GM18508 (cell line): ENCODE results near the gene GNLY.

Experiments
- ATAC-seq: cut with Tn5 transposase; IDR thresholded peaks from one replicate; pipeline ENCODE4 v1.9.1; 2021; ENCODE audit warnings: moderate number of reproducible peaks; ENCODE audit not compliant: insufficient read depth, unreplicated experiment

Gene GNLY

DNA sequence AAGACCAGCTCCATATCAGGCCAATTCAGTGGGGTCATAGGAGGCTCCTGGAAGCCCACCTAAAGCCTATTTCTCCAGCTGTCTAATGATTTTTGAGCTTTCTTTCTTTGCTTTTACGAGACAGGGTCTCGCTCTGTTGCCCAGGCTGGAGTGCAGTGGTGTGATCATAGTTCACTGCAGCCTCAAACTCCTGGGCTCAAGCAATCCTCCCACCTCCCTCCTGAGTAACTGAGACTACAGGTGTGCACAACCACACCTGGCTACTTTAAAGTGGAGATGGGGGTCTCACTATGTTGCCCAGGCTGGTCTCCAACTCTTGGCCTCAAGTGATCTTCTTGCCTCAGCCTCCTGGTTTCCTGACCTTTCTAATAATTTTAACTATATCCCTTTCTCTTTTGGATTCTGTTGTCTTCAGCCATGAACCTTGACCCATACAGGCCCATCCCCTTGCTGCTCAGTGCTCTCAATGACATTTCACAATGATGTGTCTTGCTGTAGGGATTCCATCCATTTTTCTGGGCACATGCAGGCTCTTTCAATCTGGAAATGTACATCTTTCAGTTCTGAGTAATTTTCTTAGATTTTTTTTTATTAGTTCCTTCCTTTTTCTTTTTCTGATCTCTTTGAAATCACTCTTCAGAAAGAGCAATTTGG lies 29.7 kb downstream of the GNLY start:
- ATAC-seq, result no peak

DNA sequence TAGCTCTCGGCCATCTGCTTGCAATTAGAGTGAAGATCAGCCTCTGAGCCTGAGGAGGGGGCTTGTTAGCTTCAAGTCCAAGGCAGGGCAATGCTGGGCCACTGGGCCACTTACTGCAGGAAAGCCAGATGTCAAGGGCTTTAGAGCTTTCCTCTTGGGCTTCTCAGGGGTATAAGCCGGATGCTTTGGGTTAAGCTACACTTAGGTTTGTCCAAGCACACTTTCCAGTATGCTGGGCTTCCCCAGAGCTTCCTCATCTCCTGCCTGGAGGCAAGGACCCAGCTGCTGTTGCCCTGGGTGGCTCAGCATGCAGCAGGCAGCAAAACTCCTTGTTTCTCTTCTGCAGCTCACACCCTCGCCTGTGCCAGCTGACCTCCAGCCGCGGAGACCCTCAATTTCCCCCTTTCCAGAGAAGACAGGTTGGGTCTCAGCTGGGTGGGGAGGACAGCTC lies 30.6 kb downstream of the GNLY start:
- no peak for ATAC-seq

DNA sequence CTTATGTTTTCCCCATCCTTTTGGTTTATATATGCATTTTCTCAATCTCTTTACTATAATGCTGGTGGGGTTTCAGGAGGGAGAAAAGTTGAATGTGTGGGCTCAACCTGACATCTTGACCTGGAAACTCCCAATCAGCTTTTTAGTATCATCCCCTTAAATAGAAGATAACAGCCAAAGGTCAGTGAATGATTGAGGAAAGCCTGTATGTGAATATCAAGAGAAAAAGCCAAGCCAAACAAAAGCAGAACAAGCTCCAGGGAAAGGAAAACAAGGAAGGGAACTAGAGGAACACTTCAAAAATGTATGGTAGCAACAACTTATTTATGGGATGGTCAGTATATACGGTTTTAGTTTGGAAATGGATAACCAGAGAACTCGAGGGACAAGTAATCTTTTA lies 31.3 kb downstream of the GNLY start:
- no peak for ATAC-seq

DNA sequence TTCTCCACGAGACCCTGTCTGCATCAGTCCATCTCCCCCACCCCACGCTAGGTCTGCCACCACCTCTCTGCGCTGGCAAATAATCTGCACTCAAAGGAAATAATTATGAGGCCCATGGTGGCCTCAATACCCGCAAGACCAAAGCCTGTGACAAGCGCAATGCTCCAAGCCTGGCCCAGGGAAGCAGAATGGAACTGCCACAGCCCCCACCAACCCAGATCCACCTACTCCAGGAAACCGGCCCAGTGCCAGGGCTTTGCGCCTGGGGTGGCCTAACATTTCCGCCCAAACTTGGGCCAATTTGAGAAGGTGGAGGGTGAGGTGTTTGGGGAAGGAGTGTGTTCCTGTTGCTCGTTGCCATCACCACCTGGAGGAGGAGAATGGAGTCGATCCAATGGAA lies 33.6 kb downstream of the GNLY start:
- no peak for ATAC-seq

DNA sequence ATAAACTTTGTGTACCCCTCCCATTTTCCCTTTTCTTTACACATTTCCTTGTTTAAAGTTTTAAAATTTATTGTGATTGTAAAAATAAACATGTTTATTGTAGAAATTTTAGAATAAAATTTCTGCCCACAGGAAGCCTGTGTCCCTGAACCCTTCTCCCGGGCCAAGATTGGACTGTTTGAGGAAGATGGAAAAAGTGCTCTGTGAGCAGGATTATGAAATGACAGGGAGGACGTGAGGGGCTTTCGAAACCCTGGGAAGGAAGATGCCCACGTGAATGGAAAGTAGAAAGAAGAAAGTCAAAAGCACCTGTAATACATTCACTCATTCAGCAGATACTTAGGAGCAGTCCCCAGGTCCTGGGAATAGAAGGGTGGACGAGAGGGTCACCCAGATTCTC lies 34.2 kb downstream of the GNLY start:
- no peak for ATAC-seq

DNA sequence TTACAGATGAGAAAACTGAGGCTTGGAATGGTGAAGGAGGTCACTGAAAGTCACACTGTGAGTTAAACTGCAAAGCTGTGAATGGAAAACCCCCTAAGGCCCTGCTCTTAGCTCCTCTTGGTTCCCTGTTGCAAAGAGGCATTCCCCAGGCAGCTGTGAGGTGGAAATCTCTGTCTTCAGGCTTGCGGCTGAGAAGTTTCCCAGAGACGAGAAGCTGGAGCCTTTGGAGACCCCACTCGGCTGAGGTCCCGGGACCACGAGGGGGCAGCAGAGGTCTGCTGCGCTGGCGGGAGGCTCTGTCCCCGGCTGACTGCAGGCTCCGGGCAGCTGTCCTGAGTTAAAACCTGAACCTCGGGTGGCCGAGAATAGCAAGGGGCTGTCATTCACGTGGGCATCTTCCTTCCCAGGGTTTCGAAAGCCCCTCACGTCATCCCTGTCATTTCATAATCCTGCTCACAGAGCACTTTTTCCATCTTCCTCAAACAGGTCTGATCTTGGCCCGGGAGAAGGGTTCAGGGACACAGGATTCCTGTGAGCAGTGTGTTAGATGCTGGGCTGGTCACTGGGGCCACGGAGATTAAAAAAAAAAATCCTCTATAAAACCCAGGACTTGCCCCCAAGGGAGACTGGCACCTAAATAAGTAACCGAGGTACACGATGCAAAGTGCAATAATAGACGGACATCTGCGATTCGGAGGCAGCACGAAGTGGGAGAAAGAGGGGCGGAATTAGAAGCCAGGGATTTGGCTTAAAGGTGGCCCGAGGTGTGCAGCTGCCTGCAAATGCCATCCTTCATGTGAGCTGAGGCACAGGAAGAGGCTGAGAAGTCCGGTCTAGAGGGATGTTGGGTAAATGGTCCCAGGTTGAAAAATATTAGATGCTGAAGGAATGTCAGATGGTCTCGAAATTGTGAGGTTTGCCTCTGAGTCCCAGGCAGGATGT lies 35.0 kb downstream of the GNLY start:
- no peak for ATAC-seq

DNA sequence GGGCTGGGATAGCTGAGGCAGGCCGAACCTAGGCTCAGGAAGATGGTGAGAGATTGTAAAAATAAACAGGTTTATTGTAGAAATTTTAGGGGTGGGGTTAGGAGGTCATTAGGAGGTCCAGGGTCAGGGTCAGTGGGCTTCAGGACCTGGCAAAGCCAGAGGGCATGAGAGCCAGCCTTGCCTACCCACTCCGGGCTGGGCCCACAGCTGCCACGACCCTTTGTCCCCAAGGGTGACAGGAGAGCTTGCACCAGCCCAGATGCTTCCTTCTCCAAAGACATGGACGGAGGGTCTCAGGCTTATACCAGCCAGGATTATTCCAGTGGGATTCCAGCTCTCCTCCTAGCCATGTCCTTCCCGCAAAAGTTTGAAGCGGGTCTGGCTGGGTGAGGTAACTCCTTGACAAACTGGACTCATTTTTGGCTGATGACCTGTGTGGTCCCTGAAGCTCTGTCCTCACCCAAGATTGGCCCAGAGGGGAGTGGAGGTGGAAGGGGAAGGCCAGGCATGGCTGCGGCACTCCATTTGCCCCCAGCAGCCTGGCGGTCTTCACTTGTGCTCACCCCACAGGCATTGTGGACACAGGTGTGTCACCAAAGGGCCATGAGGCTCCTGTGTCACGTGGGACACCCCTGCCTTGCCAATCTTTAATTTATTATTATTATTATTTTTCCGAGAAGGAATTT lies 35.8 kb downstream of the GNLY start:
- no peak for ATAC-seq

DNA sequence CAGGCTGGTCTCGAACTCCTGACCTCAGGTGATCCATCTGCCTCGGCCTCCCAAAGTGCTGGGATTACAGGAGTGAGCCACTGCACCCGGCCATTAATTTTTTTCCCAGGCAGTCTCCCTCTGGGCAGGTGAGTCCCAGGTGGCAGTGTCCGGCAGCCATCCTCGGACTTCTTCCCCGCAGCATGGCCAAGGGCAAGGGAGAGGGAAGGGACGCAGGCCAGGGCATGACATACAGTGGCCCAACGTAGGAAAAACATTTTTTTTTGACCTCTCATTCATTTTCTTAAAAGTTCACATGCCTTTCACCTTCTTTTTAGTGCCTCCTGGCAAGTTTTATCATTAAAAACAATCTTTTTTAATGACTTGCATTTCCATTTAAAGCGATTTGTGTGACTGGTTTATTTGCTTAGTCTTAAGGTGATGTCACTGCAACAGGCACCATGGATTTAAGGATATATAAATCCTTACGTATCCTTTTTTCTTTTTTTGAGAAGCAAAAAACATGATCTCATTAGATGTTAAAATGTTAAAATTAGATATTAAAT lies 36.6 kb downstream of the GNLY start:
- no peak for ATAC-seq

DNA sequence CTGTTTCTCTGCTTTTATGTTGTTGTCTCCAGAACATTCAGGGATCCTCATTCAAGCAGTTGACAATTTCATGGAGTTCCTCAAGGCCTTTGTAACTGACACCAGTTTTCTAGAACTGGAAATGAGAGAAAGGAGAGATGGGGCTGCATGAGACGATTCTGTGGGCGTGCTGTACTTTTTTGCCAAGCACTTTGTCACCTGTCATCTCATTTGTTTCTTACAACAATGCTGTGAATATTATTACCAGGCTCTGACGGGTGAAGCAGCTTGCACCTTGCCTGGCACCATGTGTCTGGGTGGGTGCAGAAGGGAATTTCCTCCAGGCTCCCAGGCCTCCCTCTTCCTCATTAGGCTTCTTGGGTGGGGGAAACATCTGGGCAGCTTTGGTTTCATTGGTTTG lies 37.4 kb downstream of the GNLY start:
- no peak for ATAC-seq

DNA sequence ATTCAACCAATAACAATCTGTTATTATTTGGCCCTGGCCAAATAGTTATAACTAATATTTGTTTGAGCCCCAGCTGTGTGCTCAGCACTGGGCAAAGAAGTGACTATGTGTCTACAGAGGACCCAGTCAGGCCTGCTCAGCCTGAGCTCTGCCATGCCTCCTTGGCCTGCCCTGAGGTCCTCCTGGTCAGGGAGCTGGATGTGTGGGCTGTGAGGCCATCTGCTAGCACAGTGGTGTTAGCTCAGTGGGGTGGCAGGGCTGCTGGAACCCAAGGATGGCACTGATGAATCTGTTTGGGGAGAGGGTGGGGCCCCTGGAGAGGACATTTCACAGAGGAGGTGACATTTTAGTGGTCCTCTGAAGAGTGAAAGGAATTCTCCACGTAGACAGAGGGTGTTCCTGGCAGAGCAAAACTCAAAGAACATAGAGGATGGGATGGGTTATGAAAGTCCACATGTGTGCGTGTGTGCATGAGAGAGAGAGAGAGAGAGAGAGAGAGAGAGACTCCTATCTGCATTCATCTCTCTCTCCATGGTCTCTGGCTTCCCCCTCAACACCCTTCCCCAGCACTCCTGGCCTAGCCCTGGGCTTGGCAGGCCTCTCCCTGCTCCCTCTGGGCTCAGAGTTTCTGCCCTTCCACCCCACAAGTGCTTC lies 38.4 kb downstream of the GNLY start:
- no peak for ATAC-seq

DNA sequence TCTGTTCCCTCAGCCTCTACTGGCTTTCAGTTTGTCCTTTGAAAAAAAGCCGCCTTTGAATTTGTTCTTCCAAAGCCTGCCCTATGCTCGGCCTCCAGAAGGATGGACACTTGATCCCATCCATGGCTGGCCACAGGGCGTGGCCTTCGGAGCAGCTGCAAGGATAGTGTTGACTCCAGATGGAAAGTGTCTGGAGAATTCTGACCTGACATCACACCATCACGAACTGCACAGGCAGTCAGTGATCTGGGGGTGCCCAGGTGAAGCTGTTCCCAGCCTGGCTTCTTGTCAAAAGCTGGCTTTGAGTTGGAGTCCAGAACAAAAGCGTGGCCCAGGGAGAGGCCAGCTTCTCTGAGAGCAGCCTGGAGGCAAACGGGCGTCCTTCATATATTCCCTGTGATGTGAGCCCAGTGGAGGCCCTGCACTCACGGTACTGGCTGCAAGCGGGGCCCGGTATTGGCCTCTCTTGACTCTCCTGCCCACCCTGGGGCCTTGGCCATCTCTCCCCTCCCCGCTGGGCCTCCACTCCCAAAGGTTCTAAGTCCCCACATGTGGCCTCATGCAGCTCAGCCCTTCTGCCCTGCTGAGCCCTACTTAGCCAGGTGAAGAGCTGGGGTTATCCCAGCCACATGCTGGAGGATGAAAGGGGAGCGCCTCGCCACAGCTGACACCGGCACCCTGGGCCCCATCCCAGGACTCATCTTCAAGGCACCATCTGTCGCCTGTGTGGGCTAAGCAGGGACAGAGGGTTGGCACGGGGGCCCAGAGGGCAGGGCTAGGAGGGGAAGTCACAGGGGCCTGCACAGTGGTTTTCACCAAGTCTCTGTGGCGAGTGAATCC lies 39.2 kb downstream of the GNLY start:
- ATAC-seq, result no peak

DNA sequence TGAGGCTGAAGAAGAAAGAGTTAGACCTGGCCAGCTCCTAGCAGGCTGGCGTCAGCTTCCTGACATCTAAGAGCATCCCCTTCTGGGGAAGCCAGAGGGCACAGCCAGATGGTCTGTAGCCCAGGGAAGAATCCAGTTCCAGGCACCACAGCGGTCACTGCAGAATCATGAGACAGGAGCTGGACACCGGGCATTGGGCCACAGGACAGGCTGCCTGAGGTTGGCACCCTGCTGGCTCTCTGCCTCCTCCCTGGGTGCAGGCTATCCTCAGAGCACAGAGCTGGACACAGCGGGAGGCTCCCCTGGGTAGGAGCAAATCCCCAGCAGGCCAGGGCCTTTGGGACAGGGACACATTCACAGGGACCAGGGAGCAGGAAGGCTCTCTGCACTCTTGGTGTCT lies 39.9 kb downstream of the GNLY start:
- ATAC-seq, result no peak

DNA sequence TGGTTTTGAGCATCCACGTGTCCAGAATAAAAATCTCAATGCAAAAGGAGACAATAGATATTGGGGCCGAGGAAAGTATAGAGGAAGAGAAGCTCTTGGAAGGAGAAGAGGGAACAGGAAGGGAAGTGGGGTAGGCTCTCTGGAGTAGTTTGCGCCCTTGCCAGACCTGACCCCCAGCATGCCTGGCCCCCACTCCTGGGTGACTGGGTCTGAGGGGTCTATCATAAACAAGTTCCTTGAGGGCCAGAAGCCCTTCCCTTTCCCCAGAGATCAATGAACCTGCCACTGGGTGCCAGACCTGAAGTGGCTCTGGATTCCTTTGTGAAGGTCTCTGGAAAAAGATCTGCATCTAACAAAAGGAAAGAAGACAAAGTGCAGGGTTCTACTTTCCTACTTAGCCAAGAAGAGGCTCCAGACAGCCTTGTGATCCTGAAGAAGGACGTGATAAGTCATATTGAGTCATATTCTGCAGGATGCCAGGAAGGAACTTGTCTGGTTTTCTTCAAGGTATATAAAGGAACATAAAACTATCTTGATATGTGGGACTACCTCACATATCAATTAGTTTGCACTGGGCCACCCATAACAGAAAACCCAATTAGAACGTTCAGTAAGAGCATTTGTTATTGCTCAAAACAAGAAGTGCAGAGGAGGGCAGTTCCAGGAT lies 40.9 kb downstream of the GNLY start:
- ATAC-seq, result no peak

DNA sequence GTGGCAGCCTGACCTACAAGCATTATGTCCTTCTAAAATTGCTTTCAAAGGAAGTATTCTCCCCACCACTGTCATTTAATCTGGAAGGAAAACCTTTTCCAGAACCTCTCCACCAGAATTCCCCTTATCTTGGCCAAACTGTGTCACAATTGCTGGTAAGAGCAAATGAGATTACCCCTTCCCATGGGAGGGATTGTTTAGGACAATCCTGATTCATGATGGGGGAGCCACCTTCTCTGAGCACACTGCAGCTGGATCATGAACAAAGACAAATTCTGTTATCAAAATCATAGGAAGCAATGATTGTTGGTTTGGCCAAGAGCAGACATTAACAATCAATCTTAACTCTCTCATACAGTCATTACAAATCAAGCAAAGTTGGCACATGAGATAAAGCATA lies 41.5 kb downstream of the GNLY start:
- no peak for ATAC-seq

DNA sequence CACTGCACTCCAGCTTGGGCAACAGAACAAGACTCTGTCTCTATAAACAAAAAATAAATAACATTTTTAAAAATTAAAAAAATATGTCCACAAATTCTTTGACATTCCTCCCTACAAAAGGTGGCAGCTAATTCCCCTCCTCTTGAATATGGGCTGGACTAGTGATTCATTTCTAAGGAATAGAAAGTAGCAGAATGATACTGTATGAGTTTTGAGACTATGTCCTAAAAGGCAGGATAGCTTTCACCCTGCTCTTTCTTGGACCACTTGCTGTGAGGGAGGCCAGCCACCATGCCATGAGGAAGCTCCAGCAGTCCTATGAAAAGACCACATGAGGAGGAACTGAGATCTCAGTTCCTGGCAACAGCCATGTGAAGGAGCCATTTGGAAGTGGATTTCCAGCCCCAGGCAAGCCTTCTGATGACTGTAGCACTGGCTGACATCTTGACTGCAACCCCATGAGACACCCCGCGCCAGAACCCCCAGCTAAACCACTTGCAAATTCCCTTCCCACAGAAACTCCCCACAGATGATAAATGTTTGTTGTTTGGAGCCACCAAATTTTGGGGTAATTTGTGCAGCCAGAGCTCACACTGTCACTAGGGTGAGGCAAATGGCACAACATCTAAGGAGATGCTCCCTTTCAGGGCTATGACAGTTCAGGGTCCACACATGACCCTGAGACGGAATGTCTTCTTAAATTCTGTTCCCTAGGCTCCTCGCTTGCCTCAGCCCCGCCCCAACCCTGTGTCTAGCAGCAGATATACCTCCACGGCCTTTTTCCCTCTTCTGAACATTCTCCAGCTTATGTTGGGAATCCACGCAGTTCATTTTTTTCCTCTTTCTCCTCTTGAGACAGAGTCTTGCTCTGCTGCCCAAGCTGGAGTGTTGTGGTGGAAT lies 42.5 kb downstream of the GNLY start:
- no peak for ATAC-seq

DNA sequence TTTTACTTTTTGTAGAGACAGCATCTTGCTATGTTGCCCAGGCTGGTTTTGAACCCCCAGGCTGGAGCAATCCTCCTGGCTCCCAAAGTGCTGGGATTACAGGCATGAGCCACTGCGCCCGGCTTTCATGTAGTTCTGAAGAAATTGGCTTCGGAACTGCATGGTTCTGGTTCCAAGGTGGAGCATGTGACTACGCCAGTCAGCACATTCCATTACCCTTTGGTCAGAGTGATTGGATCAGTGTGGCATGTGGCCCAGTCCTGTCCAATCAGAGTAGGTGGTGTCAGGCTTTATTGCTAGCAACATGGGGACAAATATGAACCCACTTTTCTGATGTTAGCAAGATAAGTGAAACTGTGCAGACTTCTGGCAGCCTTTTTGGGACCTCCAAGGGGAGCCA lies 43.3 kb downstream of the GNLY start:
- no peak for ATAC-seq

DNA sequence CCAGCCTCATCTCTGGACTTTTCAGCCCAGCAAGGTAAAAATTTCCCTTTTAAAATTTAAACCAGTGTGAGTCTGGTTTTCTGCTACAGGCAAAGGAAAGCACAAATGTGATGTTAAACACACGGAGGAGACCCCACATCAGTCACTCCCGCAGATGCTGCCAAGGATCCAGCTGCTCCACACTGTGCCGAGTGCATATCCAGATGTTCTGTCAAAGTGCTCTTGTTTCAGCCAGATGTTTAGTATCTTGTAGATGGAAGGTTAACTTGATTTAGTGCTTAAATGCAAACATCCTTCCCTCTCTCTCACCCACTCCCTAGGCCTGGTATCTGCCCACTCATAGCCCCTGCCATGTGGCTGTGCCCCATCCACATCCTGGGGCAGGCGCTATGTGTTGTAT lies 43.8 kb downstream of the GNLY start:
- no peak for ATAC-seq

DNA sequence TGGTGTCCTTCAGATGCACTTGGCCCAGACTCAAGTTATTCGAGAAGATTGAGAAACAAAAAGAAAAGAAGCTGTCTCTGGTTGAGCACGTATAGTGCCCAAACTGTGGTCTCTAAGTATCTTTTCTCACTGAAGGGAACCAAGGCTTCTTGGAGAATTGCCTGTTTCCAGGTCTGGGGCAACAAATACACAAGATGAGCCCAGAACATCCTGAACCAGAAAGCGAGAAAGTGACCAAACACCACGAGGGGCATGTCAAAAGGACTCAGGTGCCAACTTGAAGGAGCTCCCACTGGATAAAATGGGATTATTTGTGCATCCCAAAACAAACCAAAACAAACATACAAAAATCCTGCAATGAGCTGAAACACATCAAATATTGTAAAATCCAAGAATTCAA lies 46.0 kb downstream of the GNLY start:
- ATAC-seq, result no peak
